HL-60 (cell line): ENCODE results near the gene BATF3.

Experiments used
- GABPA ChIP-seq: IDR thresholded peaks from 2 replicates; pipeline ENCODE4 v1.6.1; 2012; ENCODE audit warnings: low read depth
- POLR2AphosphoS5 ChIP-seq: IDR thresholded peaks from 2 replicates; pipeline ENCODE4 v1.6.1; 2012; ENCODE audit warnings: low read depth
- SPI1 ChIP-seq: IDR thresholded peaks from 2 replicates; pipeline ENCODE4 v1.6.1; 2012; ENCODE audit warnings: low read depth, mild to moderate bottlenecking, borderline replicate concordance
- TF ChIP-seq, protein P1 (sequence below): IDR thresholded peaks from one replicate; pipeline ENCODE4 v1.5.1; 2011; ENCODE audit warnings: low read length, control low read depth, inconsistent platforms; ENCODE audit not compliant: insufficient read depth
- TF ChIP-seq, protein P2 (sequence below): IDR thresholded peaks from 2 replicates; pipeline ENCODE4 v1.6.1; 2012; ENCODE audit warnings: low read depth; ENCODE audit not compliant: insufficient replicate concordance

DNA sequence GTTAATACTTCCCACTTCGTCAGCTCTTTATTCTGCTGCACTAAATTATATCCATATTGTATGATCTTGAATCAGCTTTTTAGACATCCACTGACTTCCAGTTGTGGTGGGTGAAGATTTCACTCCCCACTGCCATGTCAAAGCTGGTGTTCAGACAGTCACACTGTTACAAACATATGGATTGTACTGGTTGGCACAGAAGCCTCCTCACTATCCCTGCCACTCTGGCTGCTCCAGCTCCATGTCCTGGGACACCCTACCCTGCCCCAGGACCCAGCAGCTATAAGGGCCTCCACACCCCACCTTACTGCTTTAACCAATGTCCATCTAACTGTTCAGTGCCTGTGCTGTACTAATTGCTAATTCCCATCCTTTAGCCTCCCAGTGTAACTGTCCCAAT lies 32.0 kb upstream of the BATF3 start:
- TF ChIP-seq, protein P1, sequence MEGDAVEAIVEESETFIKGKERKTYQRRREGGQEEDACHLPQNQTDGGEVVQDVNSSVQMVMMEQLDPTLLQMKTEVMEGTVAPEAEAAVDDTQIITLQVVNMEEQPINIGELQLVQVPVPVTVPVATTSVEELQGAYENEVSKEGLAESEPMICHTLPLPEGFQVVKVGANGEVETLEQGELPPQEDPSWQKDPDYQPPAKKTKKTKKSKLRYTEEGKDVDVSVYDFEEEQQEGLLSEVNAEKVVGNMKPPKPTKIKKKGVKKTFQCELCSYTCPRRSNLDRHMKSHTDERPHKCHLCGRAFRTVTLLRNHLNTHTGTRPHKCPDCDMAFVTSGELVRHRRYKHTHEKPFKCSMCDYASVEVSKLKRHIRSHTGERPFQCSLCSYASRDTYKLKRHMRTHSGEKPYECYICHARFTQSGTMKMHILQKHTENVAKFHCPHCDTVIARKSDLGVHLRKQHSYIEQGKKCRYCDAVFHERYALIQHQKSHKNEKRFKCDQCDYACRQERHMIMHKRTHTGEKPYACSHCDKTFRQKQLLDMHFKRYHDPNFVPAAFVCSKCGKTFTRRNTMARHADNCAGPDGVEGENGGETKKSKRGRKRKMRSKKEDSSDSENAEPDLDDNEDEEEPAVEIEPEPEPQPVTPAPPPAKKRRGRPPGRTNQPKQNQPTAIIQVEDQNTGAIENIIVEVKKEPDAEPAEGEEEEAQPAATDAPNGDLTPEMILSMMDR, result no peak
- TF ChIP-seq POLR2AphosphoS5 (no peak), SPI1 (no peak), GABPA (no peak)
- TF ChIP-seq, protein P2, sequence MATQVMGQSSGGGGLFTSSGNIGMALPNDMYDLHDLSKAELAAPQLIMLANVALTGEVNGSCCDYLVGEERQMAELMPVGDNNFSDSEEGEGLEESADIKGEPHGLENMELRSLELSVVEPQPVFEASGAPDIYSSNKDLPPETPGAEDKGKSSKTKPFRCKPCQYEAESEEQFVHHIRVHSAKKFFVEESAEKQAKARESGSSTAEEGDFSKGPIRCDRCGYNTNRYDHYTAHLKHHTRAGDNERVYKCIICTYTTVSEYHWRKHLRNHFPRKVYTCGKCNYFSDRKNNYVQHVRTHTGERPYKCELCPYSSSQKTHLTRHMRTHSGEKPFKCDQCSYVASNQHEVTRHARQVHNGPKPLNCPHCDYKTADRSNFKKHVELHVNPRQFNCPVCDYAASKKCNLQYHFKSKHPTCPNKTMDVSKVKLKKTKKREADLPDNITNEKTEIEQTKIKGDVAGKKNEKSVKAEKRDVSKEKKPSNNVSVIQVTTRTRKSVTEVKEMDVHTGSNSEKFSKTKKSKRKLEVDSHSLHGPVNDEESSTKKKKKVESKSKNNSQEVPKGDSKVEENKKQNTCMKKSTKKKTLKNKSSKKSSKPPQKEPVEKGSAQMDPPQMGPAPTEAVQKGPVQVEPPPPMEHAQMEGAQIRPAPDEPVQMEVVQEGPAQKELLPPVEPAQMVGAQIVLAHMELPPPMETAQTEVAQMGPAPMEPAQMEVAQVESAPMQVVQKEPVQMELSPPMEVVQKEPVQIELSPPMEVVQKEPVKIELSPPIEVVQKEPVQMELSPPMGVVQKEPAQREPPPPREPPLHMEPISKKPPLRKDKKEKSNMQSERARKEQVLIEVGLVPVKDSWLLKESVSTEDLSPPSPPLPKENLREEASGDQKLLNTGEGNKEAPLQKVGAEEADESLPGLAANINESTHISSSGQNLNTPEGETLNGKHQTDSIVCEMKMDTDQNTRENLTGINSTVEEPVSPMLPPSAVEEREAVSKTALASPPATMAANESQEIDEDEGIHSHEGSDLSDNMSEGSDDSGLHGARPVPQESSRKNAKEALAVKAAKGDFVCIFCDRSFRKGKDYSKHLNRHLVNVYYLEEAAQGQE, result no peak
